ENCODE data around the gene ZFAND6.

Gene ZFAND6

DNA sequence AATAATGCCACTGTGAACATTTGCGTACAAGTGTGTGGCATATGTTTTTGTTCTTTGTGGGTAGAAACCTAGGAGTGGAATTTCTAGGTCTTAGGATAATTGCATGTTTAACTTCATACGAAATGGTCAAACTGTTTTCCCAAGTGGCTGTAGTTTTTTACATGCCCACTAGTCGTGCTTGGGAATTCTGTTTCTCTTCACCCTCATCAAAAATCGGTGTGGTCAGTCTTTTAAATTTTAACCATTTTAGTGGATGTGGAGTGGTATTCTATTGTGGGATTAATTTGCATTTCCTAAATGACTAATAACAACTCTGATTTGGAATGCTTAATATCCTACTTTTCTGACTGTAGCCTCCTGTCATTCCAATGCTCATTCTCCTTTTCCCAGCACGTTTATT, 27.6 kb downstream of the ZFAND6 start:
- H3K36me3 ChIP-seq (replicated peaks) = no peaks in the 10 kb centered on the region
- no peak overlapping the region for H3K4me3 ChIP-seq (ENCODE audit: low read depth, low read length)
- TF ChIP-seq, protein P1, sequence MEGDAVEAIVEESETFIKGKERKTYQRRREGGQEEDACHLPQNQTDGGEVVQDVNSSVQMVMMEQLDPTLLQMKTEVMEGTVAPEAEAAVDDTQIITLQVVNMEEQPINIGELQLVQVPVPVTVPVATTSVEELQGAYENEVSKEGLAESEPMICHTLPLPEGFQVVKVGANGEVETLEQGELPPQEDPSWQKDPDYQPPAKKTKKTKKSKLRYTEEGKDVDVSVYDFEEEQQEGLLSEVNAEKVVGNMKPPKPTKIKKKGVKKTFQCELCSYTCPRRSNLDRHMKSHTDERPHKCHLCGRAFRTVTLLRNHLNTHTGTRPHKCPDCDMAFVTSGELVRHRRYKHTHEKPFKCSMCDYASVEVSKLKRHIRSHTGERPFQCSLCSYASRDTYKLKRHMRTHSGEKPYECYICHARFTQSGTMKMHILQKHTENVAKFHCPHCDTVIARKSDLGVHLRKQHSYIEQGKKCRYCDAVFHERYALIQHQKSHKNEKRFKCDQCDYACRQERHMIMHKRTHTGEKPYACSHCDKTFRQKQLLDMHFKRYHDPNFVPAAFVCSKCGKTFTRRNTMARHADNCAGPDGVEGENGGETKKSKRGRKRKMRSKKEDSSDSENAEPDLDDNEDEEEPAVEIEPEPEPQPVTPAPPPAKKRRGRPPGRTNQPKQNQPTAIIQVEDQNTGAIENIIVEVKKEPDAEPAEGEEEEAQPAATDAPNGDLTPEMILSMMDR (IDR thresholded peaks at IDR 0.05; ENCODE audit: low read depth, low read length, missing control alignments) = peak; percentile 40
- no peak overlapping the region for H3K27ac ChIP-seq
- DNase-seq = no peak
- in situ Hi-C loops (cut with HindIII; ENCODE audit: low pct_ligation_motif_present, low sequenced_read_pairs) = no loop called here
- no peaks in the 10 kb centered on the region for H3K27me3 ChIP-seq (replicated peaks)

DNA sequence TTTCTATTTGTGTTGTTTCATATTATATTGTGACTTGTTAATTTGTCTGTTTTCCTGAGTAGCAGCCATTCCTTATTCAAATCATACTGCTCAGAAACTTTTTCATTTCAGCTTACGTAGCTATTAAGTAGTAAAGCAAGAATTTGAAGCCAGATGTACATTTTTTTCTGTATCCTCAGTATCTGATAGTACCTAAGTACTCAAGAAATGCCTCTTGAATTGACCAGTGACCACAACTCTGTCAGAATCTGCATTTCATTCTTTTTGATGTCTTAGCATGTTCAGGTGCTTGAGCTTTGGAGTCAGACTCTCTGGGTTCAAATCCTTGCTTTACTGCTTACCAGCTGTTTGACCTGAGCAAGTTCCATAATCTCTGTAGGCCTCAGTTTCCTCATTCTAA, 30.6 kb downstream of the ZFAND6 start:
- TF ChIP-seq, protein P1 (IDR thresholded peaks at IDR 0.05; ENCODE audit: low read depth, low read length, missing control alignments) = no peak
- in situ Hi-C loops (cut with HindIII; ENCODE audit: low pct_ligation_motif_present, low sequenced_read_pairs) = no loop called here
- Histone ChIP-seq H3K36me3 (replicated peaks) (no peaks in the 10 kb centered on the region), H3K27me3 (replicated peaks) (no peaks in the 10 kb centered on the region), H3K4me3 (ENCODE audit: low read depth, low read length) (no peak overlapping the region), H3K27ac (no peak overlapping the region)
- DNase-seq = no peak

DNA sequence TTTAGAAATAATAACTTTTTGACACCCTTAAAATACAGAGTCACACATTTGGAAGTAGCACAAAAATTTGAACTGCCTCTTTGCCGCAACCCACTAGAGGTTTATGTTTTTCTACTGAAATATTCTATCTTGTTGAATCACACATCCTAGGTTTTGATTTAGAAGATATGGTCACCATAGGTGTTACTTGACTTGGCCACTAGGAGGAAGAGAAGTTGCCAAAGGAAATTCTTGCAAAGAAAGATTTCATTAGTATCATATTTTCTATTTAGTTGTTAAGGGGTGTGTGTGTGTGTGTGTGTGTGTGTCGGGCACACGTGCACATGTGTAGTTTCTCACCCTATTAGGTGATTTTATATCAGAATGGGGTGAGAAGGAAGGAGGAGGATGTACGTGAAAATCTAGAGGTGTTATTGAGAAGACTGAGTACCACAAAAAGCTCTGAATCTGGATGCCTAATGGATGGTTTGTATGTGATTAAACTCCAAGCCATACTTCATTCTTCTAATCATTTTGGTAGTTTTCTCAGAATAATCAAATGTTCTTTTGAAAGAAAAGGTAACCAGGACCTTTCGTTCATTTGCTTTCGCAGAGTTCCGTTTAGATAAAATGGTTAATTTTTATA, 31.5 kb downstream of the ZFAND6 start:
- no peak overlapping the region for H3K4me3 ChIP-seq (ENCODE audit: low read depth, low read length)
- in situ Hi-C loops (cut with HindIII; ENCODE audit: low pct_ligation_motif_present, low sequenced_read_pairs) = no loop called here
- no peak overlapping the region for H3K27ac ChIP-seq
- no peak for DNase-seq
- no peaks in the 10 kb centered on the region for H3K36me3 ChIP-seq (replicated peaks)
- TF ChIP-seq, protein P1 (IDR thresholded peaks at IDR 0.05; ENCODE audit: low read depth, low read length, missing control alignments) = peak; percentile 48
- no peaks in the 10 kb centered on the region for H3K27me3 ChIP-seq (replicated peaks)

DNA sequence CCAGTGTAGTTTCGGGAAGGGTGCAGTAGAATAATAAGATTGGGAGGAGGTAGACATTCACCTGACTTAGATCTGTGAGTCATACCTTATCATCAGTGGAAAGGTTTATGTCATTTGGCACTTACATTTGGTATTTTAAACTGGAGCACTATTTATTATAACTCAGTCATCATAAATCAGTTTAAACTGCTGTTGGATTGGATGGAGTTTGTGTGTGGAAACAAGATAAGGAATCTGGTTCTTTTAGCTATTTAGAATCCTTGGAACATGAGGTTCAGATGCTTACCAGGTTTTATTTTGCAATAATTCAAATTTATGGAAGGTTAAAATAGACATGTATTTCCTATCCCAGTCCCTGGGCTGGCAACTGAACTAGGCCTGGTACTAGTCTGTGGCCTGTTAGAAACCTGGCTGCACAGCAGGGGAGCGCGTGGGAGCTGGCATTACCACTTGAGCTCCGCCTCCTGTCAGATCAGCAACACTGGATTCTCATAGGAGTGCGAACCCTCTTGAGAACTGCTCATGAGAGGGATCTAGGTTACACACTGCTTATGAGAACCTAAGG, 34.5 kb downstream of the ZFAND6 start:
- in situ Hi-C loops (cut with HindIII; ENCODE audit: low pct_ligation_motif_present, low sequenced_read_pairs) = no loop called here
- Histone ChIP-seq H3K4me3 (ENCODE audit: low read depth, low read length) (no peak overlapping the region), H3K27me3 (replicated peaks) (no peaks in the 10 kb centered on the region), H3K27ac (no peak overlapping the region), H3K36me3 (replicated peaks) (no peaks in the 10 kb centered on the region)
- TF ChIP-seq, protein P1 (IDR thresholded peaks at IDR 0.05; ENCODE audit: low read depth, low read length, missing control alignments) = no peak
- no peak for DNase-seq

DNA sequence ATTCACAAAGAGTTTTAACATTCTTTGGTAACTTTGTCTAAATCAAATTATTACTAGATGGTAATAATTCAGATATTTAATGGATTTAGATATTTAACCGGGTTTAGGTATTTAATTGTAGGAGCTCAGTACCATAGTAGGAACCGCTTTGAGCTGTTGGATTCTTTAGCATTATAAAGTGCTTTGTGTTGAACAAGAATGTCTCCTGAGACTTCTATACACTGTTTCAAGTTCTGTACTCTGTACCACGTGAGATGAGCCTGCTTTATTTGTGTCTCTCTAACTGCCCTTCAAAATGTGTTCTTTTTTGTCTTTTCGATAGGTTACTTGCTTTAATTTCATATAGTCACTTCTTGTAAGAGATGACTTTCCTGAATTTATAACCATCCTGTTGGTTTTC, 36.0 kb downstream of the ZFAND6 start:
- in situ Hi-C loops (cut with HindIII; ENCODE audit: low pct_ligation_motif_present, low sequenced_read_pairs) = no loop called here
- Histone ChIP-seq H3K27ac (no peak overlapping the region), H3K36me3 (replicated peaks) (no peaks in the 10 kb centered on the region), H3K27me3 (replicated peaks) (no peaks in the 10 kb centered on the region), H3K4me3 (ENCODE audit: low read depth, low read length) (no peak overlapping the region)
- TF ChIP-seq, protein P1 (IDR thresholded peaks at IDR 0.05; ENCODE audit: low read depth, low read length, missing control alignments) = no peak
- DNase-seq = no peak

DNA sequence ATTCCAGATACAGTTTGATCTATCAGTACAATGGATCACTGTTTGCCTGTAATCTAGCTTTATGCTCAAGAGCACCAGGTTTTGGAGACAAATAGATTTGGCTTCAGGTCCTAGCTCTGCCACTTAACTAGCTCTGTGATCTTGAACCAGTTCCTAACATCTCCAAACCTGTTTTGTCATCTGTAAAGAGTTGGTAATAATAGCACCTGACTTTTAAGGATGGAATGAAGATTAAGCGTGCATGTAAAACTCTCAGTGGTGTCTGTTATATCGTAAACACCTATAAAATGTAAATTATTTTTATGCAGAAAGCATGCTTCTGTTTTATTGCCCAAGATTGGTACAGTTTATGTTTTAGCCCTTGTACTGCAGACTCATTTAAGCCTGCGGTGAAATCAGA, 36.5 kb downstream of the ZFAND6 start:
- no peak overlapping the region for H3K4me3 ChIP-seq (ENCODE audit: low read depth, low read length)
- no peaks in the 10 kb centered on the region for H3K27me3 ChIP-seq (replicated peaks)
- in situ Hi-C loops (cut with HindIII; ENCODE audit: low pct_ligation_motif_present, low sequenced_read_pairs) = no loop called here
- DNase-seq = no peak
- TF ChIP-seq, protein P1 (IDR thresholded peaks at IDR 0.05; ENCODE audit: low read depth, low read length, missing control alignments) = no peak
- H3K36me3 ChIP-seq (replicated peaks) = no peaks in the 10 kb centered on the region
- H3K27ac ChIP-seq = no peak overlapping the region
